Measurements from ENCODE around the gene SPTBN1. TPM values are rescaled to one million over a fixed set of nuclear protein-coding genes. Genes with fewer than 3 reads are reported as not detected.

The SPTBN1 gene
- total and polyA plus RNA-seq, 5 donors from 2014 or later = 10.0 to 182 (median 19.6) TPM

Other genes with a start within 250 kb of the SPTBN1 start
- gene TSPYL6, start 200.1 kb upstream of the SPTBN1 start, total RNA-seq = not detected
- gene TSPYL6, start 200.1 kb upstream of the SPTBN1 start, polyA plus RNA-seq = not detected

All from CD4-positive, CD25-positive, alpha-beta regulatory T cell (primary cell).